ENCODE measurements around the gene ZBTB5. TPM values are rescaled to one million over a fixed set of nuclear protein-coding genes. Genes with fewer than 3 reads are reported as not detected.

ZBTB5 gene
- total and polyA plus RNA-seq, 7 donors = 2.5 to 6.0 (median 5.3) TPM

- Histone ChIP-seq H3K4me1 (peaks cover 17% of the 10 kb centered on the region), H3K27ac (peak overlapping the region; percentile 93), H3K9me3 (no peaks in the 10 kb centered on the region), H3K4me3 (peak overlapping the region; percentile 83), H3K36me3 (ENCODE audit: insufficient read depth in 1 of 2, low read depth in 1 of 2) (peaks cover 0 to 26% of the 10 kb centered on the region in 2 donors), H3K27me3 (ENCODE audit: insufficient read depth in 3 of 3, low read length in 2 of 3) (no peaks in the 10 kb centered on the region)
- intact Hi-C loops (cut with DNase I) = loop anchor here (5.0 to 10.0 kb wide), 3 partner anchors 40 to 153 kb away; partner anchors contain the start of genes FBXO10 (in 1 of the 2) and ZBTB5 (in 1 of the 2)
- ATAC-seq (peak in 3 of 4 donors; percentile 48 to 62 (median 51)), DNase-seq (peak; percentile 50 to 66)
- no peak for TF ChIP-seq CTCF (IDR thresholded peaks at IDR 0.05)
- 55 to 56% (median 56%) methylated on average over 8 of the region's 8 CpGs for WGBS, 3 donors
Observed at GRCh38 chr9:37421914-37422288, 43.3 kb downstream of the ZBTB5 start.

- DNase-seq (no peak), ATAC-seq (no peak)
- peaks cover 0 to 12% of the 10 kb centered on the region in 2 donors for H3K36me3 ChIP-seq (ENCODE audit: insufficient read depth in 1 of 2, low read depth in 1 of 2)
- no peaks in the 10 kb centered on the region for H3K9me3 ChIP-seq
- no peak for TF ChIP-seq CTCF (IDR thresholded peaks at IDR 0.05)
- no peak overlapping the region for H3K4me3 ChIP-seq
- WGBS, 3 donors = 84 to 92% (median 86%) methylated on average over 12 of the region's 12 CpGs
- intact Hi-C loops (cut with DNase I) = loop anchor here (5.0 to 10.0 kb wide), 3 partner anchors 42 to 154 kb away; partner anchors contain the start of genes FBXO10 (in 1 of the 2) and ZBTB5 (in 1 of the 2)
- H3K27me3 ChIP-seq (ENCODE audit: insufficient read depth in 3 of 3, low read length in 2 of 3) = no peaks in the 10 kb centered on the region
- H3K27ac ChIP-seq = no peak overlapping the region
- peaks cover 19% of the 10 kb centered on the region for H3K4me1 ChIP-seq
Observed at GRCh38 chr9:37420271-37421215, 44.7 kb downstream of the ZBTB5 start.

GRCh38 chr9:37419204-37419603 lies 46.0 kb downstream of the ZBTB5 start:
- H3K27ac ChIP-seq = no peak overlapping the region
- no peaks in the 10 kb centered on the region for H3K9me3 ChIP-seq
- no peaks in the 10 kb centered on the region for H3K27me3 ChIP-seq (ENCODE audit: insufficient read depth in 3 of 3, low read length in 2 of 3)
- TF ChIP-seq CTCF (IDR thresholded peaks at IDR 0.05) = no peak
- peaks cover 24% of the 10 kb centered on the region for H3K4me1 ChIP-seq
- ATAC-seq = no peak
- no peak overlapping the region for H3K4me3 ChIP-seq
- intact Hi-C loops (cut with DNase I) = no loop called here
- no peak for DNase-seq
- 94 to 98% (median 95%) methylated on average over 5 of the region's 5 CpGs for WGBS, 3 donors
- peaks cover 0 to 2% of the 10 kb centered on the region in 2 donors for H3K36me3 ChIP-seq (ENCODE audit: insufficient read depth in 1 of 2, low read depth in 1 of 2)

GRCh38 chr9:37417857-37418618 lies 47.2 kb downstream of the ZBTB5 start:
- DNase-seq = no peak
- no peak overlapping the region for H3K27ac ChIP-seq
- H3K4me1 ChIP-seq = peaks cover 23% of the 10 kb centered on the region
- no peaks in the 10 kb centered on the region for H3K36me3 ChIP-seq (ENCODE audit: insufficient read depth in 1 of 2, low read depth in 1 of 2)
- intact Hi-C loops (cut with DNase I) = no loop called here
- H3K27me3 ChIP-seq (ENCODE audit: insufficient read depth in 3 of 3, low read length in 2 of 3) = no peaks in the 10 kb centered on the region
- H3K4me3 ChIP-seq = no peak overlapping the region
- no peak for ATAC-seq
- H3K9me3 ChIP-seq = no peaks in the 10 kb centered on the region
- WGBS, 3 donors = 92 to 95% (median 94%) methylated on average over 9 of the region's 9 CpGs
- TF ChIP-seq CTCF (IDR thresholded peaks at IDR 0.05) = no peak
